Measurements from ENCODE around the gene GPRC5C.
"Not testable (repeated sequence)": the region's sequence is repeated elsewhere in the genome, so short reads cannot be mapped to it uniquely, and the experiment has no call there.

Gene GPRC5C

GRCh38 chr17:74480290-74480689 lies 48.4 kb downstream of the GPRC5C start:
- DNase-seq (ENCODE audit: low read depth), result no peak
- no peak overlapping the region for H3K4me3 ChIP-seq (replicated peaks; ENCODE audit: low read depth, low read length)
- no peak for TF ChIP-seq CTCF (IDR thresholded peaks at IDR 0.05; ENCODE audit: low read length, missing control alignments)

DNA sequence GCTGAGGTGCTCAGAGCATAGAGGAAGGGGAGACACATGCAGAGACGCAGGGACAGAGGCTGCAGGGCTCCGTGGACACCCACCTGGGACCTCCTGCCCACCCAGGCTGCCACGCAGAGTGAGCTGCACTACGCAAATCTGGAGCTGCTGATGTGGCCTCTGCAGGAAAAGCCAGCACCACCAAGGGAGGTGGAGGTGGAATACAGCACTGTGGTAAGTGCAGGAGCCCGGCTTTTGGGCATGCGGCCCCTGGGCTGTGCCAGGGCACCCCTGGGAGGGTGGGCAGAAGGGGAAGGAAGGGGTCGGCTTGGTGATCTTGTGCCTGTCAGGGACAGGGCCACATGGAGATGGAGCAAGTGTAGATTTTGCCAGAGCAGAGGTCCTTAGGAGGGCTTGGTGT lies 49.7 kb downstream of the GPRC5C start:
- TF ChIP-seq CTCF (IDR thresholded peaks at IDR 0.05; ENCODE audit: low read length, missing control alignments), result no peak
- no peak overlapping the region for H3K4me3 ChIP-seq (replicated peaks; ENCODE audit: low read depth, low read length)
- DNase-seq (ENCODE audit: low read depth), result no peak

- no peak for DNase-seq (ENCODE audit: low read depth)
- no peak overlapping the region for H3K4me3 ChIP-seq (replicated peaks; ENCODE audit: low read depth, low read length)
- no peak for TF ChIP-seq CTCF (IDR thresholded peaks at IDR 0.05; ENCODE audit: low read length, missing control alignments)
Measured at GRCh38 chr17:74484066-74484465, 52.2 kb downstream of the GPRC5C start.

- no peak overlapping the region for H3K4me3 ChIP-seq (replicated peaks; ENCODE audit: low read depth, low read length)
- no peak for DNase-seq (ENCODE audit: low read depth)
- no peak for TF ChIP-seq CTCF (IDR thresholded peaks at IDR 0.05; ENCODE audit: low read length, missing control alignments)
Measured at GRCh38 chr17:74485022-74485743, 53.3 kb downstream of the GPRC5C start.

DNA sequence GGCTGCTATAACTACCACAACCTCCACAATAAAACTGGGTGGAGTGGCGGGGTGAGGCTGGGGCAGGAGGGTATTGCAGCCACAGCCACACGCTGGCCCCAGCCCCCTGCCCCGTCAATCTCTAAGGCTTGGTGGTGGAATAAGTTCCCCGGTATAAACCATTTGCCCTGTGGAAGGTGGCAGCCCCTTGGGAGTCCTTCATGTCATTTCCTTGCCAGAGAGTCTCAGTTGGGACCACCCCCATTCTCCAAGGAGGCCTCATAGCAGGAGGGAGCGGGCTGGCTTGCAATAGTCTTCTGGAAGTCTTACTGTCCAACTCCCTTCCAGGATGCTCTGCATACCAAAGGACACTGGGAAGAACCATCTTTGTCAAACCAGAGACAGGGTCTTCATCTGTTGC lies 54.0 kb downstream of the GPRC5C start:
- H3K4me3 ChIP-seq (replicated peaks; ENCODE audit: low read depth, low read length), result no peak overlapping the region
- DNase-seq (ENCODE audit: low read depth), result no peak
- TF ChIP-seq CTCF (IDR thresholded peaks at IDR 0.05; ENCODE audit: low read length, missing control alignments), result no peak

DNA sequence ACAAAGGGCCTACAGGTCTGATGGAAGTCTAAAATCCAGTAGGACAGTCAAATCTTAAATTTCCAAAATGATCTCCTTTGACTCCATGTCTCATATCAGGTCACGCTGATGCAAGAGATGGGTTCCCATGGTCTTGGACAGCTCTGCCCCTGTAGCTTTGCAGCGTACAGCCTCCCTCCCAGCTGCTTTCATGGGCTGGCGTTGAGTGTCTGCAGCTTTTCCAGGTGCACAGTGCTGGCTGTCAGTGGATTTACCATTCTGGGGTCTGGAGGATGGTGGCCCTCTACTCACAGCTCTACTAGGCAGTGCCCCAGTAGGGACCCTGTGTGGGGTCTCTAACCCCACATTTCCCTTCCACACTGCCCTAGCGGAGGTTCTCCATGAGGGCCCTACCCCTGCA lies 56.4 kb downstream of the GPRC5C start:
- not testable (repeated sequence) for H3K4me3 ChIP-seq (replicated peaks; ENCODE audit: low read depth, low read length); DNase-seq (ENCODE audit: low read depth)

GRCh38 chr17:74490716-74491115 lies 58.8 kb downstream of the GPRC5C start:
- no peak for TF ChIP-seq CTCF (IDR thresholded peaks at IDR 0.05; ENCODE audit: low read length, missing control alignments)
- DNase-seq (ENCODE audit: low read depth), result no peak
- H3K4me3 ChIP-seq (replicated peaks; ENCODE audit: low read depth, low read length), result no peak overlapping the region
